SU-DHL-6 (cell line): Measurements from ENCODE around the gene MKRN1.

ENCODE experiments used
- H2AFZ ChIP-seq: fragments of 200-600 bp; sonication (generic); 2 replicates; pipeline ENCODE4 v1.6.1; 2014; ENCODE audit warnings: low read depth, mild to moderate bottlenecking, moderate library complexity, mixed read lengths, antibody characterized with exemption, low read length; ENCODE audit not compliant: severe bottlenecking
- H3F3A ChIP-seq: fragments of 200-600 bp; shearing (Covaris generic); 2 replicates; pipeline ENCODE4 v1.6.0; 2016; ENCODE audit warnings: antibody characterized with exemption, mild to moderate bottlenecking; ENCODE audit not compliant: insufficient read depth
- H3K27ac ChIP-seq: fragments of 200-600 bp; sonication (generic); 2 replicates; pipeline ENCODE4 v1.5.1; 2016; ENCODE audit warnings: low read depth, mild to moderate bottlenecking, low read length, moderate library complexity, mixed read lengths
- H3K27me3 ChIP-seq: fragments of 200-600 bp; sonication (generic), shearing (Covaris generic); 2 replicates; pipeline ENCODE4 v1.6.0; 2014; ENCODE audit warnings: mild to moderate bottlenecking, low read length
- H3K36me3 ChIP-seq: fragments of 200-600 bp; sonication (generic); 2 replicates; pipeline ENCODE4 v1.6.1; 2014; ENCODE audit warnings: mild to moderate bottlenecking, low read length, mixed read lengths
- H3K4me2 ChIP-seq: fragments of 300-600, 200-600 bp; shearing (Covaris generic), sonication (generic); 2 replicates; pipeline ENCODE4 v1.6.0; 2014; ENCODE audit warnings: low read length, low read depth, mild to moderate bottlenecking; ENCODE audit not compliant: poor library complexity, severe bottlenecking
- H3K4me3 ChIP-seq: fragments of 200-600 bp; sonication (generic); 2 replicates; pipeline ENCODE4 v1.5.1; 2014; ENCODE audit warnings: antibody characterized with exemption, low read length, mild to moderate bottlenecking, mixed read lengths; ENCODE audit not compliant: insufficient read depth, poor library complexity, severe bottlenecking
- H3K79me2 ChIP-seq: fragments of 200-600 bp; sonication (generic); 2 replicates; pipeline ENCODE4 v1.6.1; 2014; ENCODE audit warnings: mild to moderate bottlenecking, low read length, moderate library complexity; ENCODE audit not compliant: insufficient read depth
- H3K9ac ChIP-seq: fragments of 200-600 bp; sonication (generic); 2 replicates; pipeline ENCODE4 v1.7.0; 2014; ENCODE audit warnings: mild to moderate bottlenecking, low read length
- H3K9me2 ChIP-seq: fragments of 200-600 bp; sonication (generic); replicated peaks from 2 replicates; pipeline ENCODE4 v1.6.1; 2014; ENCODE audit warnings: low read length; ENCODE audit not compliant: insufficient read depth
- H3K9me3 ChIP-seq: fragments of 200-600 bp; sonication (generic); 2 replicates; pipeline ENCODE4 v1.6.1; 2014; ENCODE audit warnings: low read length, mixed read lengths; ENCODE audit not compliant: insufficient read depth
- H4K20me1 ChIP-seq: fragments of 200-600 bp; sonication (generic); 2 replicates; pipeline ENCODE4 v1.6.1; 2014; ENCODE audit warnings: low read depth, mild to moderate bottlenecking, antibody characterized with exemption, low read length, moderate library complexity, mixed read lengths
- EZH2phosphoT487 ChIP-seq: fragments of 200-600 bp; sonication (generic), shearing (Covaris generic); conservative IDR thresholded peaks from 2 replicates; pipeline ENCODE4 v1.6.1; 2018; ENCODE audit warnings: mild to moderate bottlenecking, antibody characterized with exemption, low read length, moderate library complexity, mixed read lengths
- TF ChIP-seq, protein P1 (sequence below): fragments of 200-600 bp; sonication (generic); IDR thresholded peaks from one replicate; pipeline ENCODE4 v1.5.1; 2017; ENCODE audit warnings: antibody characterized with exemption, mild to moderate bottlenecking, low read length, moderate library complexity; ENCODE audit not compliant: insufficient read depth, poor library complexity, severe bottlenecking

Gene MKRN1

GRCh38 chr7:140475747-140476333 is 3.5 kb downstream of the MKRN1 start:
- H4K20me1 ChIP-seq = peaks cover 19% of the 10 kb centered on the region; the same call in 1 of the 2 replicates
- H3K9me2 ChIP-seq = no peaks in the 10 kb centered on the region
- peaks cover 13% of the 10 kb centered on the region; the same call in 1 of the 2 replicates for H3F3A ChIP-seq
- H3K9me3 ChIP-seq = no peaks in the 10 kb centered on the region
- H3K27ac ChIP-seq = no peak overlapping the region
- no peak overlapping the region for H2AFZ ChIP-seq
- peak overlapping the region; percentile 12 for H3K4me2 ChIP-seq
- H3K79me2 ChIP-seq = peaks cover 79% of the 10 kb centered on the region
- no peak for TF ChIP-seq EZH2phosphoT487
- TF ChIP-seq, protein P1, sequence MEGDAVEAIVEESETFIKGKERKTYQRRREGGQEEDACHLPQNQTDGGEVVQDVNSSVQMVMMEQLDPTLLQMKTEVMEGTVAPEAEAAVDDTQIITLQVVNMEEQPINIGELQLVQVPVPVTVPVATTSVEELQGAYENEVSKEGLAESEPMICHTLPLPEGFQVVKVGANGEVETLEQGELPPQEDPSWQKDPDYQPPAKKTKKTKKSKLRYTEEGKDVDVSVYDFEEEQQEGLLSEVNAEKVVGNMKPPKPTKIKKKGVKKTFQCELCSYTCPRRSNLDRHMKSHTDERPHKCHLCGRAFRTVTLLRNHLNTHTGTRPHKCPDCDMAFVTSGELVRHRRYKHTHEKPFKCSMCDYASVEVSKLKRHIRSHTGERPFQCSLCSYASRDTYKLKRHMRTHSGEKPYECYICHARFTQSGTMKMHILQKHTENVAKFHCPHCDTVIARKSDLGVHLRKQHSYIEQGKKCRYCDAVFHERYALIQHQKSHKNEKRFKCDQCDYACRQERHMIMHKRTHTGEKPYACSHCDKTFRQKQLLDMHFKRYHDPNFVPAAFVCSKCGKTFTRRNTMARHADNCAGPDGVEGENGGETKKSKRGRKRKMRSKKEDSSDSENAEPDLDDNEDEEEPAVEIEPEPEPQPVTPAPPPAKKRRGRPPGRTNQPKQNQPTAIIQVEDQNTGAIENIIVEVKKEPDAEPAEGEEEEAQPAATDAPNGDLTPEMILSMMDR = peak; percentile 56
- H3K9ac ChIP-seq = no peak overlapping the region
- H3K36me3 ChIP-seq = no peaks in the 10 kb centered on the region
- no peaks in the 10 kb centered on the region for H3K27me3 ChIP-seq
- H3K4me3 ChIP-seq = no peak overlapping the region

GRCh38 chr7:140463111-140463510 is 16.2 kb downstream of the MKRN1 start:
- H3K9ac ChIP-seq = no peak overlapping the region
- H3K27me3 ChIP-seq = no peaks in the 10 kb centered on the region
- no peak overlapping the region for H3K4me3 ChIP-seq
- H3K36me3 ChIP-seq = no peaks in the 10 kb centered on the region
- H3K9me2 ChIP-seq = no peaks in the 10 kb centered on the region
- H3K27ac ChIP-seq = no peak overlapping the region
- no peaks in the 10 kb centered on the region for H3K9me3 ChIP-seq
- TF ChIP-seq, protein P1 = no peak
- no peak for TF ChIP-seq EZH2phosphoT487
- H3F3A ChIP-seq = no peaks in the 10 kb centered on the region
- H4K20me1 ChIP-seq = no peaks in the 10 kb centered on the region
- H3K4me2 ChIP-seq = no peak overlapping the region
- peaks cover 6% of the 10 kb centered on the region; the same call in 1 of the 2 replicates for H3K79me2 ChIP-seq
- H2AFZ ChIP-seq = no peak overlapping the region

- Histone ChIP-seq H4K20me1 (no peaks in the 10 kb centered on the region), H3K4me3 (no peak overlapping the region), H3K9me3 (no peaks in the 10 kb centered on the region), H3F3A (no peaks in the 10 kb centered on the region), H2AFZ (no peak overlapping the region), H3K79me2 (no peaks in the 10 kb centered on the region; the same call in 1 of the 2 replicates), H3K4me2 (no peak overlapping the region), H3K36me3 (0 out of 2 replicates have a peak, but pooled peaks cover 9% of the 10 kb centered on the region), H3K27ac (no peak overlapping the region), H3K9ac (no peak overlapping the region), H3K9me2 (no peaks in the 10 kb centered on the region), H3K27me3 (no peaks in the 10 kb centered on the region)
- no peak for TF ChIP-seq EZH2phosphoT487
- TF ChIP-seq, protein P1 = no peak
Observed at GRCh38 chr7:140458916-140459315, 20.4 kb downstream of the MKRN1 start.
